ENCODE measurements around the gene NHEJ1. TPM values are rescaled to one million over a fixed set of nuclear protein-coding genes. Genes with fewer than 3 reads are reported as not detected.

The NHEJ1 gene
- total RNA-seq, 2 experiments from 2014 or later = 12.7 to 14.3 TPM

- ChIA-PET POLR2A (interaction anchor here (0.6 to 0.9 kb wide), 2 partner anchors 14 to 199 kb away, joined by 3 to 4 read pairs; no protein-coding TSS in a partner anchor), CTCF (ENCODE audit: unreplicated experiment) (no interaction called here)
- H3K9me2 ChIP-seq (ENCODE audit: insufficient read depth, low read length) = no peaks in the 10 kb centered on the region
- no peak for DNase-seq (ENCODE audit: low spot score)
- intact Hi-C loops (cut with micrococcal nuclease; ENCODE audit: unreplicated experiment) = no loop called here
- H2AFZ ChIP-seq (ENCODE audit: low read length) = no peak overlapping the region
- no peak overlapping the region for H3K27ac ChIP-seq (ENCODE audit: low read depth, low read length, poor library complexity, severe bottlenecking)
- H3K4me3 ChIP-seq (ENCODE audit: low read depth, low read length, poor library complexity, severe bottlenecking) = no peak overlapping the region
- no peaks in the 10 kb centered on the region for H3K4me1 ChIP-seq (ENCODE audit: insufficient read depth, low read length, poor library complexity, severe bottlenecking)
- no TSS peak for BruUV-seq (replicated peaks)
- H3K9me3 ChIP-seq (ENCODE audit: low read length) = no peaks in the 10 kb centered on the region
- H3K36me3 ChIP-seq (ENCODE audit: insufficient read depth, low read length) = no peaks in the 10 kb centered on the region
- no peaks in the 10 kb centered on the region for H4K20me1 ChIP-seq (ENCODE audit: insufficient read depth, low read length)
- no peaks in the 10 kb centered on the region for H3K79me2 ChIP-seq (ENCODE audit: insufficient read depth, low read depth, low read length)
- no peak for TF ChIP-seq CTCF (conservative IDR thresholded peaks at IDR 0.05; ENCODE audit: low read length)
- no peak for TF ChIP-seq EZH2phosphoT487 (IDR thresholded peaks at IDR 0.05; ENCODE audit: borderline replicate concordance, low read depth, low read length)
- H3K4me2 ChIP-seq (ENCODE audit: low read length) = no peak overlapping the region
These were observed 36.1 kb downstream of the NHEJ1 start for GRCh38 chr2:219124381-219125110.

- intact Hi-C loops (cut with micrococcal nuclease; ENCODE audit: unreplicated experiment) = no loop called here
- Histone ChIP-seq H3K4me3 (ENCODE audit: low read depth, low read length, poor library complexity, severe bottlenecking) (no peak overlapping the region), H3K36me3 (ENCODE audit: insufficient read depth, low read length) (no peaks in the 10 kb centered on the region), H2AFZ (ENCODE audit: low read length) (no peak overlapping the region), H3K4me2 (ENCODE audit: low read length) (no peak overlapping the region), H3K9me3 (ENCODE audit: low read length) (no peaks in the 10 kb centered on the region), H3K4me1 (ENCODE audit: insufficient read depth, low read length, poor library complexity, severe bottlenecking) (no peaks in the 10 kb centered on the region), H3K27ac (ENCODE audit: low read depth, low read length, poor library complexity, severe bottlenecking) (no peak overlapping the region), H3K79me2 (ENCODE audit: insufficient read depth, low read depth, low read length) (no peaks in the 10 kb centered on the region), H3K9me2 (ENCODE audit: insufficient read depth, low read length) (no peaks in the 10 kb centered on the region), H4K20me1 (ENCODE audit: insufficient read depth, low read length) (no peaks in the 10 kb centered on the region)
- TF ChIP-seq CTCF (conservative IDR thresholded peaks at IDR 0.05; ENCODE audit: low read length) = no peak
- no peak for TF ChIP-seq EZH2phosphoT487 (IDR thresholded peaks at IDR 0.05; ENCODE audit: borderline replicate concordance, low read depth, low read length)
- ChIA-PET POLR2A (interaction anchor here (0.5 to 0.9 kb wide), 4 partner anchors 13 to 200 kb away, joined by 3 to 4 read pairs (median 3); no protein-coding TSS in a partner anchor), CTCF (ENCODE audit: unreplicated experiment) (interaction anchor here (0.8 kb wide), 1 partner anchor 10 kb away, joined by 3 read pairs; no protein-coding TSS in a partner anchor)
- no peak for DNase-seq (ENCODE audit: low spot score)
- BruUV-seq (replicated peaks) = no TSS peak
These were observed 37.1 kb downstream of the NHEJ1 start for GRCh38 chr2:219123356-219124135.
